NCI-H128 (cell line): ENCODE data around the gene SPNS1.

Source experiments
- DNase-seq: peaks from one replicate; lab custom pipeline; 2025; ENCODE audit not compliant: unreplicated experiment; lab: John Stamatoyannopoulos, UW

Gene SPNS1

DNA sequence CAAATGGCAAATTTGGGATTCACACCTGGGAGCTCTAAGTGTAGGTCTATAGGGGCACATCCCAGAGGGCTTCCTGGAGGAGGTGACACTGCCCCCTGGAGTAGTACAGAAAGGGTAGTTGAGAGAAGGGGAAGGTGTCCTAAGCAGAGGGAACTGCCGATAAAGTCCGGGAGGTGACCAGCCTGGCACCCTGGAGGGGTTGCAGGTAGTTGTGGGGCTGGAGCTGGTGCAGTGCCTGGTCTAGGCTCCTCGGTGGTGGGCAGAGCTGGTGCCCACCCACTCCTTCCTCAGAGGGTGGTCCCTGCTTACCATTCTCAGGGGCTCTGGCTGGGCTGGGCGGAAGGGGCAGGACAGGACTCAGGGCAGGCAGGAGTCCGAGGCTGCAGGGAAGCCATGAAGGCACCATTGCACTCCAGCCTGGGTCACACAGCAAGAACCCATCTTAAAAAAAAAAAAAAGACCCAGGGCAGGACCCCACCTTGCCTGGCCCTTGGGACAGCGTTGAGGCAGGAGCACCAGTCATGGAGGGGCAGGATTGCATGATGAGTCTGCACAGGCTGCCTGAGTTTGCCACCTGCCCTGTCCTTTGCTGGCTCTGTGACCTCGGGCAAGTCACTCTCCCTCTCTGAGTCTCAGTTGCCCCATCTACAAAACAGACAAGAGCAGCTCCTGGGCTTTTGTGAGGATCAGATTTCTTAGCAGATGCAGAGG, 54.0 kb downstream of the SPNS1 start:
- DNase-seq: no peak

- no peak for DNase-seq
These were observed 54.8 kb downstream of the SPNS1 start for GRCh38 chr16:29029168-29029994.

DNA sequence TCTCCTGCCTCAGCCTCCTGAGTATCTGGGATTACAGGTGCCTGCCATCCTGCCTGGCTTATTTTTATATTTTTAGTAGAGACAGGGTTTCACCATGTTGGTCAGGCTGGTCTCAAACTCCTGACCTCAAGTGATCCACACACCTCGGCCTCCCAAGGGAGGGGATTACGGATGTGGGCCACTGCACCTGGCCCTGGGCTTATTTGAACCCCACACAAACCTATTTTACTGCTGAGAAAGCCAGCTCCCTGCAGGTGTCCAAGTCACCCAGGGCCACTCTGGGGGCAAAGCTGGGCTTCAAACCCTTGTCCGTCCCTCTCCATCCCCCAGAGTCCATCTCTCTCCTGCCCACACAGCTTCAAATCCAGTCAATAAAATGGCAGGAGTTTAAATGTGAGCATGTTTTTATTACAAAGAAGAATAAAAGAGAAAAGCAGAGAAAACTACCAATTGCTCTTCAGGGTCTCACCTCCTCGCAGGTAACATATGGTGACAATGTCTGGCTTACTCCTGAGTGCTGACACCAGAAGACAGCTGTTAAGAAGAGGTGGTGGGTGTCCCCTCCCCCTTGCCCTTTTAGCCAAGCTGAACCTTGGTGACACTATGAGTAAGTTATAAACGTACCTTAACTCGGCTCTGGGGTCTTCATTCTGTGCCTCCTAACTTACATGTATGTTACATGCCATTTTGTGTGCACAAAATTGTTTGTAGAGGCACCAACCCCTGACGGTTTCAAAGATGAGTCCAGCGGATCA, 55.7 kb downstream of the SPNS1 start:
- DNase-seq: no peak
